C4-2B (cell line): ENCODE measurements around the gene AK4.

Source experiments
- H3K27ac ChIP-seq: fragments of 450-650 bp; 2 replicates; pipeline ENCODE4 v1.5.1; 2017
- ZFX ChIP-seq: fragments of 450-650 bp; IDR thresholded peaks from 2 replicates; pipeline ENCODE4 v1.6.1; 2017
- TF ChIP-seq, protein P1 (sequence below): fragments of 450-650 bp; conservative IDR thresholded peaks from 2 replicates; pipeline ENCODE4 v1.5.1; 2017; ENCODE audit warnings: mild to moderate bottlenecking

The AK4 gene

DNA sequence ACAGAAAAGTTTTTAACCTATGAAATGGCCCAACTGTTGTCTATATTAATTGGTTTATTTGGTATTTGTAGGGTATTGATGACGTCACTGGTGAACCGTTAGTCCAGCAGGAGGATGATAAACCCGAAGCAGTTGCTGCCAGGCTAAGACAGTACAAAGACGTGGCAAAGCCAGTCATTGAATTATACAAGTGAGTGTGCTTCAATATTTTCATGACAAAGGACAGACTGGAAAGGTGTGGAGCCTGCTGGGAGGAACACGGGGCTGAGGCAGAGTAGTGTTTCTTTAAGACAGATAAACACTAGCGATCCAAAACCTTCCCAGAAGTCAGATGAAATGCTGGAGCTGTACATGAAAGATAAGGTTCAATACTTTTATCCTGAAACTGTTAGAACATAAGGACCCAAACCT is 76.7 kb downstream of the AK4 start:
- H3K27ac ChIP-seq: no peak overlapping the region
- no peak for TF ChIP-seq ZFX
- TF ChIP-seq, protein P1, sequence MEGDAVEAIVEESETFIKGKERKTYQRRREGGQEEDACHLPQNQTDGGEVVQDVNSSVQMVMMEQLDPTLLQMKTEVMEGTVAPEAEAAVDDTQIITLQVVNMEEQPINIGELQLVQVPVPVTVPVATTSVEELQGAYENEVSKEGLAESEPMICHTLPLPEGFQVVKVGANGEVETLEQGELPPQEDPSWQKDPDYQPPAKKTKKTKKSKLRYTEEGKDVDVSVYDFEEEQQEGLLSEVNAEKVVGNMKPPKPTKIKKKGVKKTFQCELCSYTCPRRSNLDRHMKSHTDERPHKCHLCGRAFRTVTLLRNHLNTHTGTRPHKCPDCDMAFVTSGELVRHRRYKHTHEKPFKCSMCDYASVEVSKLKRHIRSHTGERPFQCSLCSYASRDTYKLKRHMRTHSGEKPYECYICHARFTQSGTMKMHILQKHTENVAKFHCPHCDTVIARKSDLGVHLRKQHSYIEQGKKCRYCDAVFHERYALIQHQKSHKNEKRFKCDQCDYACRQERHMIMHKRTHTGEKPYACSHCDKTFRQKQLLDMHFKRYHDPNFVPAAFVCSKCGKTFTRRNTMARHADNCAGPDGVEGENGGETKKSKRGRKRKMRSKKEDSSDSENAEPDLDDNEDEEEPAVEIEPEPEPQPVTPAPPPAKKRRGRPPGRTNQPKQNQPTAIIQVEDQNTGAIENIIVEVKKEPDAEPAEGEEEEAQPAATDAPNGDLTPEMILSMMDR: no peak

- TF ChIP-seq, protein P1: no peak
- no peak for TF ChIP-seq ZFX
- no peak overlapping the region for H3K27ac ChIP-seq
These were observed 77.2 kb downstream of the AK4 start for GRCh38 chr1:65225179-65225578.

- no peak overlapping the region for H3K27ac ChIP-seq
- TF ChIP-seq, protein P1: no peak
These were observed 81.2 kb downstream of the AK4 start for GRCh38 chr1:65229201-65229600.

GRCh38 chr1:65229754-65230339 is 81.8 kb downstream of the AK4 start:
- no peak for TF ChIP-seq ZFX
- TF ChIP-seq, protein P1: no peak
- no peak overlapping the region for H3K27ac ChIP-seq

- no peak overlapping the region for H3K27ac ChIP-seq
- TF ChIP-seq, protein P1: no peak
- TF ChIP-seq ZFX: no peak
These were observed 82.9 kb downstream of the AK4 start for GRCh38 chr1:65230731-65231481.

DNA sequence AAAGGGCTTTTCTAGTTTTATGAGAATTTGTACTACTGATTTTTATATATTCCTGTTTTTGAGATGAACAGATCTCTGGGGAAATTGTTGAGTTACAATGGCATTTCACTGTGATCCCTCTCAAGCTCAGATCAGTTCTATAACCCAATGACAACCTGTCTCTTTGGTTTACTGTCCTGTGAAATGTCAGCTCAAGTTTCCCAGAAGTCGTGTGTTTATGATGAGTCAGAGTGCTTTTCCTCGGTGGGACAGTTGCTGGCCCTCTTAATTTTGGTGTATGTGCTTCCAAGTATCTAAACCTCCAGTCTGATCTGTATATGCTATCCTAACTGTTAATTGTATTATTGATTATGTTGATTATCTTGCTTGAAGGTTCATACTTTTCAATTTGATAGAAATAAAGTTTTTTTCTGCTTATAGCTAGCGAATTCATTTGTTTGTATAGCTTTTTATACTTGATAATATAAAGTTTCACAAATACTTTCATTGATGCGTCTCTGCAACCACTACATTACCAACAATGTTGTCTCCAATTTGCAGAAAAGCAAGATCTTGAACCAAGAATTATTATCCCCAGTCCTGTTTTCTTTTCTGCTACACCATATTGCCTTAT is 83.8 kb downstream of the AK4 start:
- no peak overlapping the region for H3K27ac ChIP-seq
- no peak for TF ChIP-seq ZFX
- TF ChIP-seq, protein P1: no peak

DNA sequence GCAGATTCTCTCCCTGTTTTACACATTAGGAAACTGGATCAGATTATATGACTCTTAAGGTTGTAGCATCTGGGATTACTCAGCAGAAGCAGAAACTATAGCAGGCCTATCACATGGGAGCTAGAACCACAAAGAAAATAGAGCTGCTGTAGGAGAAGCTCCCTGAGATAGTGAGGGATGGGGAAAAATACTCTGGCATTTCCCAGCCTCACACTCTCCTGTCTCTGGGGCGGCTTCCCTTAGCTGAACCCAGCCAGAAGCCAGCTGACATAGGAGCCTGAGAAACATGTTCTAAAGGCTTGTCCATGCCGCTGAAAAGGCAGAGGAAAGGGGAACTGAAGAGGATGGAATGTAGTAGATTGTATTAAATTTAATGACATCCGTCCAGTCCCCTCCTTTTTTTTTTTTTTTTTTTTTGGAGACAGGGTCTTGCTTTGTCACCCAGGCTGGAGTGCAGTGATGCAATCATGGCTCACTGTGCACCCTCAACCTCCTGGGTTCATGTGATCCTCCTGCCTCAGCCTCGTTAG is 84.5 kb downstream of the AK4 start:
- no peak overlapping the region for H3K27ac ChIP-seq

More for the DNA sequence above, 84.5 kb downstream of the AK4 start:
- TF ChIP-seq ZFX: no peak
- TF ChIP-seq, protein P1: no peak
